GM18951 (cell line): ENCODE data around the gene SMIM20.

Source experiments
- POLR2A ChIP-seq: IDR thresholded peaks from 4 replicates; pipeline ENCODE4 v1.6.1; 2011; ENCODE audit warnings: mild to moderate bottlenecking; ENCODE audit not compliant: insufficient read length, insufficient read depth; ENCODE audit errors: extremely low read depth
- in situ Hi-C: fragments of 300-500 bp; cut with MboI; formaldehyde crosslinking; loops from one replicate; pipeline ENCODE4 v1.12.0; 2022; ENCODE audit warnings: low sequenced_read_pairs, mixed read lengths, inconsistent platforms; ENCODE audit not compliant: unreplicated experiment

SMIM20 gene

DNA sequence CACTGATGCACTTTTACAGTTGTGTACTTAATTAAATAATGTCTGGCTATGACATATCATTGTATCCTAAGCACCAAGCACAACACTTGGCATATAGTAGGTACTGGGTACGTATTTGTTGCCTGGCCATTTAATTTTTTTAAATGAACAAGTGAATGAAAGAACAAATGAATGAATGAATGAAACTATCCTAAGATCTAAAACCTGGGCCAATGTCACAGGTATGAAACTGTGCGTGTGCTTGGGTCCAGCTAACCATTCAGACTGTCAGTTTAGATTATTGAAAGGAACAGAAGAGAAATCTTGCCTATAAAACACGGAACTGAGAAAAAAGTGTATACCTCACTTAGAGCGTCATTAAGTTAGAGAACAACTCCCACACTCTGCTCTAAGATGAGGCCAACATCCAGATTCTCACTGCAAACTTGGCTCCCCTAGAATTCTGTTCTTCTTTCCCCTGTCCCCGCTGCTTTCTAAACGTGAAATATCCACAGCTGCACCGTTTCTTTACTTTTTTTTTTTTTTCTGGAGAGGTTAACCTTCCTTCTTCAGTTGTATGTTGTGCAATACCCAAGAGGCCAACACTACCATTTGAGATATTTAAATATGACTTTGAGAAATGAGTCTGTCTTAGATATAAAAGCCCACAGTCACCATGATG, 33.9 kb upstream of the SMIM20 start:
- in situ Hi-C loops: no loop called here
- no peak for TF ChIP-seq POLR2A

- in situ Hi-C loops: no loop called here
These were observed 32.8 kb upstream of the SMIM20 start for GRCh38 chr4:25881193-25881592.

GRCh38 chr4:25882226-25882625, 31.8 kb upstream of the SMIM20 start:
- in situ Hi-C loops: no loop called here
- no peak for TF ChIP-seq POLR2A

More at GRCh38 chr4:25881193-25881592, 32.8 kb upstream of the SMIM20 start:
- no peak for TF ChIP-seq POLR2A

DNA sequence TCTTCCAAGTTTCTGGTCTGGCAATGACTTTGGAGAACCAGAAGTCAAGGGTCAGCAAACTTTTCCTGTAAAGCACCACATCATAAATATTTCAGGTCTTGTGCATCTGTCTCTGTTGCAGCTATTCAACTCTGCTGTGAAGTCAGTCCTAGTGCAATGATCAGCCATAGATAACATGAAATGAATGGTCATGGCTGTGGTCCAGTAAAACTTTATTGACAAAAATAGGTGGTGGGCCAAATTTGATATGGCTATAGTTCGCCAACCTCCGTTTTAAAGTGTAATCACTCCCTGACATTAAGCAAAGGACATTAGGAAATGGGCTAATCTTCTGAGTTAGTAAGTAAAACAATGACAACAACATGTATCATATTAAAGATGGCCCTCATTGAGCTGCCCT, 30.5 kb upstream of the SMIM20 start:
- in situ Hi-C loops: no loop called here
- no peak for TF ChIP-seq POLR2A

DNA sequence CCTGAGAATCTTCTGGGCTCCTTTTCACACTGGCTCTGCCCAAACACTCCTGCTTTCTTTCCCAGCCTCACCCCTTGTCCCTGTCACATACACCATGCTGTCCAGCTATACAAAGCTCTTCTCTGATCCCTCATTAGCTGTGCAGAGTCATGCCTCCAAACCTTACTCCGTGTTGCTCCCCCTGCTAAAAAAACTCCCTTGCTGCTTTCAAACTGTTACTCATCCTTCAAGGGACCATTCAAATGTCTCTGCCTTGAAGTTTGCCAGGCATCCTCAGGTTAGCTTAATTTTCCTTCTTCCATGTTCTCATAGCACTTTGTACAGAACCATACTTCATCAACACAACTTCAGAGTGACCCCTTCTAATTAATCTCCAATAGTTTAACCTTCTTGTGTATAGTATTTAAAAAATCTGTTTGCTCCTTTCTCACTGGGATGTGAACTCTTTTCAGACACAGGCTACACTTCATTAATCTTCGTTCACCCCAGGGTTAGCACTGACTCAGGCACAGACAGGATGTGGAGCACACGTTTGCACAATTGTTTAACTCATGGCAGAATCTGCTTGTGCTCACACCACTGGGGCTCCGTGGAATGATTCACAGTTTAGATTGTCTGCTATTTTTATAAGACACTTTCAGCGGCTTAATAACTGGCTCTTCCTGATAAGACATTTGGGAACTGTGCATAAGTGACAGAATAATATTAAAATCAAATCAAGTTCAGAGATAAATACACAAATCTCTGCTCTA, 29.8 kb upstream of the SMIM20 start:
- in situ Hi-C loops: no loop called here
- TF ChIP-seq POLR2A: no peak

DNA sequence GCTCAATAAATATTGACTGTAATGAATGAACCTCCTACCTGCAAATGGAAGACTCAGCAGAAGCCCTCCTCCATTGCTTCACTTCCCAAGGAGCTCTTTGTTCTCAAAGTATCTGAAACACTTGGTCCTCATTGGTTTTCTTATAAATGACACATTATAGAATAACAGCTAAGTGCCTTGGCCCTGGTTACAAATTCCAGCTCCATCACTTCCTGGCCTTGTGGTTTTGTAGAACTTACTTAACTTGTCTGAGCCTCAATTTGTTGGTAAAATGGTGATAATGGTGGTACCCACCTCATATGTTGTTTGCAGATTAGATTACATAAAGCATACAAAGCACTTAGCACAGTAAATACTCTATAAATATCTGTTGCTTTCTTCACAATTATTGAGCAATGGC, 25.2 kb upstream of the SMIM20 start:
- in situ Hi-C loops: no loop called here
- no peak for TF ChIP-seq POLR2A

DNA sequence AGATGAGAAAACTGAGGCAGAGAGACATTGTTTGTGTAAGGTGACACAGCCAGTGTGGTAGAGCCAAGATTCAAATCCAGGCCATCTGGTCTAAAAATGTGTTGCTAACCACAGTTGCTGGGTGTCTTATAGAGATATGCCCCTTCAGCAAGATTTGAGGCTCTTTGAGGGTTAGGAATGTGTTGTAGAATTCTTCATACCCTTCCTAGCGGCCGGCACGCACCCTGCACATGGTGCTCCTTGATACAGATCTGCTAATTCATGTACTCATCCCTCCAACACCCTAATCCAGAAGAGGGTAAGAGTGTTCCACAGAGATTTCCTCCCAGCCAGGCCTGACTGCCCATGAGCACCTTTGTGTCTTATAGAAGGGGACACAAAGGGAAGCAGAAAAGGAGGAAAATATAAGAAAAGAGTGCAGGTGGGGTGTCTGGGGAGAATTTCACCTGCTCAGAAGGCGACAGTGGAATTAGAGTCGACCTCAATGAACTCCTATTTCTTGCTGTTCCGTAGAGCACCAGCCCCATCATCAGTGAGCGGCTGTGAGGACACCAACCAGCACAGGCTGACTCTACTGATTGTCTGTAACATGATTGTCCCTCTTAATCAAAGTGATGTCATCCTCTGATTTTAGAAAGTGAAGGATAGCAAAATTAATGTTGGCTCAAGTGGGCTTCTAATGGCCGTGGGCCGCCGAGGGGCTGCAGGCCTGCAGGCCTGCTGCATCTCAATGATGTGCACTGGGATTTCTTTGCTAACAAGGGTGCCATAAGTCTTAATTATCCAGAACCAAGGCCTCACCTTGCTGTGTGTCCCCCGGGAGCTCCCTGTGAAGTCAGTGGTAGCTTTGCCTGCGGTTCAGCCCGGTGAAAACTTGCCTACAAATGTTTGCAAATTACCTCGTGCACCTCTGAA, 24.2 kb upstream of the SMIM20 start:
- no peak for TF ChIP-seq POLR2A
- in situ Hi-C loops: no loop called here

DNA sequence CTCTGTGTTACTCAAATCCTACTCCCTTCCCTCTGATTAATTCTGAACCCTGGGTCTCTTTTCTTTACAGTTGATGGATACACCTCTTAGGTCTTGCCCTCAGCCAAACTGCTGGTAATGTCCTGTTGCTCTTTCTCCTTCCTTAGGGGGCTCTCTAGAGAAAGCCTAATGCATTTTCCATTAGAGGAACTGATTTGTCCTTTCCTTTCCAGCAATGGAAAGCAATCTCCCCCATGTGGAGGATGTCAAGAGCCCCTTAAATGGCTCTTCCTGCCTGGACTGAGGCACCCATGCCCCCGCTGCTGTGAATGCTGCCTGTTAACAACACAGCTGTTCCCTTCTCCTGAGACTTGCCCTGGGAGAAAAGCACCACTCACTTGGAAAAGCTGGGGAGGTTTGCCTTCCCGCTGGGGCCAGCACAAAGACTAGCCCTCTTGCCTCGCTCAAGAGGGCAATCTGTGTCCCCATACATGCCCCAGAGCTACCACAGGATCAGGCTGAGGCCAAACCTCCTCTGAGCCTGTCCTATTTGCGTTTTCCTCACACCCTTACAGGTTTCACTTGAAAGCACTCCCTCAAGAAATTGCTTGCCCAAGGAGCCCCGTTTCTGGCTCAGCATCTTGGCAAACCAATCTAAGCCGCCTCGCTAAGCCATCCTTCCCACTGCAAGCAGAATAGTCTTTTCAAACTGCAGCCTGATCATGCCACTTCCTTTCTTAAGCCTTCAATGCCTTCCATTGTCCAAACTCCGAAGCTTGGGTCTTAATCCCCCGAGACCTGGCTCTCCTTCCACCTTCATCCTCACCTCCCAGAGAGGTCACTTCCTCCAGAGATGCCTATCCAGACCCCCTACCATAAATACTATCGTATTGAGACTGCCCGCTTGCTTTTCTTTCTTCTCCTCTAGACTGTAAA, 23.2 kb upstream of the SMIM20 start:
- in situ Hi-C loops: no loop called here
- TF ChIP-seq POLR2A: no peak

GRCh38 chr4:25892796-25893195, 21.2 kb upstream of the SMIM20 start:
- in situ Hi-C loops: no loop called here
- no peak for TF ChIP-seq POLR2A

GRCh38 chr4:25896776-25897539, 17.1 kb upstream of the SMIM20 start:
- no peak for TF ChIP-seq POLR2A
- in situ Hi-C loops: no loop called here

DNA sequence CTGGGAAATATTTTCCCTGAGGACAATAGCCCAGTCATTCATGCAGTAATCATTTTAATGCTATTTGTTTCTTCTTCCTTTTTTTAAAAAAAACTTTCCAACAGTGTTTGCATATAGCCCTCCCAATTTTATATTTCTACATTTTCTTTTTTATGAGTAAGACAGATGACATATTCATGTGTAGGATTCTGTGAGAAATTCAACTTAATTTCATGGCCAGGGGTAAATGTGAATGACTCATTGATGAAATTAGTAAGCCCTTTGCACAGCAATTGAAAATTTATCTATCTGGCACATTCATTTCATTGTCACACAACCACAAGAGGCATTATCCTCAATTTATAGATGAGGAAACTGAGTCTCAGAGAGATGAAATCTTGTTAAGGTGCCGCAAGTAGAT, 13.7 kb upstream of the SMIM20 start:
- in situ Hi-C loops: no loop called here
- TF ChIP-seq POLR2A: no peak

- in situ Hi-C loops: no loop called here
- no peak for TF ChIP-seq POLR2A
These were observed 13.0 kb upstream of the SMIM20 start for GRCh38 chr4:25901030-25901430.
